Kidney (tissue), 14 donors: Measurements from ENCODE around the gene P2RX7. TPM values are rescaled to one million over a fixed set of nuclear protein-coding genes. Genes with fewer than 3 reads are reported as not detected.

Experiments
- DNase-seq, 5 donors: peaks; one replicate each; pipeline ENCODE4 v3.0.0-alpha.2; 2013 to 2020
- FAIRE-seq: peaks from 2 replicates; lab custom pipeline; 2012; peaks lifted over from hg19 to GRCh38; lab: Jason Lieb, UNC
- H3K27ac ChIP-seq, 2 donors: one replicate each; pipeline ENCODE4 v1.7.0; 2013; ENCODE audit warnings: low read depth in 2 of 2, low read length in 2 of 2, inconsistent platforms in 1 of 2
- H3K27me3 ChIP-seq: one replicate; pipeline ENCODE4 v1.7.1; 2013; ENCODE audit warnings: low read length, inconsistent platforms; ENCODE audit not compliant: control insufficient read depth, insufficient read depth
- H3K36me3 ChIP-seq, 3 donors: one replicate each; pipeline versions ENCODE4 v1.7.0 to v1.7.1; 2013; ENCODE audit warnings: low read length in 3 of 3, control low read depth in 1 of 3, inconsistent platforms in 1 of 3; ENCODE audit not compliant: insufficient read depth in 3 of 3, control insufficient read depth in 2 of 3
- H3K4me1 ChIP-seq, 3 donors: one replicate each; pipeline versions ENCODE4 v1.7.0 to v1.7.1; 2013; ENCODE audit warnings: low read length in 3 of 3, inconsistent platforms in 1 of 3, low read depth in 1 of 3; ENCODE audit not compliant: control insufficient read depth in 2 of 3, insufficient read depth in 2 of 3
- H3K4me3 ChIP-seq, 3 donors: one replicate each; pipeline versions ENCODE4 v1.7.0 to v1.8.1; 2013; ENCODE audit warnings: low read length in 3 of 3, control low read depth in 1 of 3, inconsistent platforms in 1 of 3
- H3K9ac ChIP-seq, 3 donors: one replicate each; pipeline versions ENCODE4 v1.7.0 to v1.7.1; 2013; ENCODE audit warnings: low read length in 3 of 3, control low read depth in 1 of 3, inconsistent platforms in 1 of 3
- H3K9me3 ChIP-seq, 3 donors: one replicate each; pipeline versions ENCODE4 v1.7.0 to v1.7.1; 2013; ENCODE audit warnings: low read length in 3 of 3, control low read depth in 1 of 3, inconsistent platforms in 1 of 3; ENCODE audit not compliant: control insufficient read depth in 2 of 3, insufficient read depth in 1 of 3
- CTCF ChIP-seq: IDR thresholded peaks from 3 replicates; pipeline ENCODE4 v1.5.1; 2012; ENCODE audit warnings: mild to moderate bottlenecking, moderate library complexity, borderline replicate concordance; ENCODE audit not compliant: insufficient read depth; ENCODE audit errors: extremely low read depth
- intact Hi-C: fragments of 100-400 bp; cut with DNase I; formaldehyde crosslinking; loops from one replicate; pipeline ENCODE4 v1.11.1; 2022
- polyA plus RNA-seq: library from polyadenylated mRNA; stranded (reverse); fragments of 350-450 nt; fragmentation: Illumina TruSeq; extraction: RNeasy Lipid Tissue Mini Kit (QIAGEN cat#74804); gene quantifications from one replicate; pipeline ENCODE4 v1.2.3, GENCODE V29; 2014; ENCODE audit warnings: low read depth, low replicate concordance; ENCODE audit not compliant: insufficient read depth
- total RNA-seq: library from RNA; stranded (reverse); fragmentation: NEBNext Ultra II Directional; extraction: Animal tissue kit (Norgen Biotek cat#: 25700); gene quantifications from one replicate; pipeline ENCODE4 v1.2.1, GENCODE V29; 2021
- donor health status: control.
- donor health status: control.
- donor health status: control.
- donor health status: control.
- donor health status: control.
- donor health status: DM: yes; HTN: yes; CAD: no.
- donor health status: Normal renal cell carcinoma (clear cell type).

Gene P2RX7
- total and polyA plus RNA-seq, 2 donors from 2014 or later, result 0.45 to 3.5 TPM

DNA sequence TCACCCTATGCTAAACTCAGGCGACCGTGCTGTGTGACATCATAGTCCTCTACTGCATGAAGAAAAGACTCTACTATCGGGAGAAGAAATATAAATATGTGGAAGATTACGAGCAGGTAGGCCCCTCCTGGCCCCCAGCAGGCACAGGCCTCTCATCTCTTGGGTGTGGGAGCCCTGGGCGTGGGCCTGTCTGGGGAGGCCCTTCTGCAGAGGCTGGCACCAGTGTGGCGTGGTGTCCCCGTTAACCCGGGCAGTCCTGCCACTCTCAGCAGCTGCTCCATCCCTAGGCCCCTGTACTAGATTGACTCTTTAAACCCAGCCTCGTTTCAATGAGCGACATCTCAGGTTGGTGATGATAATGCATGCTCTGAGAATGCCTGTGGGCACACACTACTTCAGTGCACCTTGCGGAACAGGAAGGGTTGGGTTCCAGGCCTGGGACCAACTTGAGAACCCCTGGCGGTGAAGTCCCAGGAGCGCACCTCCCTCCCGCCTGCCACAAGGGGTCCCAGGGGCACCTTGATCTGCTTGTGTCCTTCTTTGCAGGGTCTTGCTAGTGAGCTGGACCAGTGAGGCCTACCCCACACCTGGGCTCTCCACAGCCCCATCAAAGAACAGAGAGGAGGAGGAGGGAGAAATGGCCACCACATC lies 100.4 kb downstream of the P2RX7 start:
- FAIRE-seq, result no peak
- H3K27me3 ChIP-seq, result no peaks in the 10 kb centered on the region
- no peaks in the 10 kb centered on the region for H3K9me3 ChIP-seq
- DNase-seq, result no peak
- no peak for TF ChIP-seq CTCF
- peaks cover 0 to 6% (median 3%) of the 10 kb centered on the region in 3 donors for H3K4me1 ChIP-seq
- peaks cover 0 to 13% (median 0%) of the 10 kb centered on the region in 3 donors for H3K36me3 ChIP-seq
- H3K27ac ChIP-seq, result no peak overlapping the region
- H3K9ac ChIP-seq, result no peak overlapping the region
- H3K4me3 ChIP-seq, result no peak overlapping the region
- intact Hi-C loops, result no loop called here

DNA sequence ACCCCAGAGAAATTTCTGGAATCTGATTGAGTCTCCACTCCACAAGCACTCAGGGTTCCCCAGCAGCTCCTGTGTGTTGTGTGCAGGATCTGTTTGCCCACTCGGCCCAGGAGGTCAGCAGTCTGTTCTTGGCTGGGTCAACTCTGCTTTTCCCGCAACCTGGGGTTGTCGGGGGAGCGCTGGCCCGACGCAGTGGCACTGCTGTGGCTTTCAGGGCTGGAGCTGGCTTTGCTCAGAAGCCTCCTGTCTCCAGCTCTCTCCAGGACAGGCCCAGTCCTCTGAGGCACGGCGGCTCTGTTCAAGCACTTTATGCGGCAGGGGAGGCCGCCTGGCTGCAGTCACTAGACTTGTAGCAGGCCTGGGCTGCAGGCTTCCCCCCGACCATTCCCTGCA lies 100.9 kb downstream of the P2RX7 start:
- H3K4me1 ChIP-seq, result peaks cover 0 to 6% (median 3%) of the 10 kb centered on the region in 3 donors
- no peak overlapping the region for H3K9ac ChIP-seq
- no peak for TF ChIP-seq CTCF
- H3K27me3 ChIP-seq, result no peaks in the 10 kb centered on the region
- H3K27ac ChIP-seq, result no peak overlapping the region
- H3K4me3 ChIP-seq, result no peak overlapping the region
- DNase-seq (no peak), FAIRE-seq (no peak)
- intact Hi-C loops, result no loop called here
- H3K9me3 ChIP-seq, result no peaks in the 10 kb centered on the region
- peaks cover 0 to 14% (median 0%) of the 10 kb centered on the region in 3 donors for H3K36me3 ChIP-seq

DNA sequence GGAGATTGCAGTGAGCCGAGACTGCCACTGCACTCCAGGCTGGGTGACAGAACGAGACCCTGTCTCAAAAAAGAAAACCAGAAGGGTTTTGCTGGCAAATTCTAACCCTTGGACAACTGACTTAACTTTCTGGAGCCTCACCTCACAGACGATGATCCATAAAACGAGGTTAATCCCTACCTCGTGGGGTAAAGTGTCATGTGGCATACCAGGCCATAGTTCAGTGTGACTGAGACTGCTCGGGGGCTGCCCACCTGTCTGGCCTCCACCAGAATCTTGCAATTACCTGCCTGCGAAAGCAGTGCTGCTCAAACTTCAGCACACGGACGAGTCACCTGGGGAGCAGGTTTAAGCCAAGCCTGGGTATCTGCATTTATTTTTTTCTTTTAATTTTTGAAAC lies 104.1 kb downstream of the P2RX7 start:
- H3K9ac ChIP-seq, result no peak overlapping the region
- H3K9me3 ChIP-seq, result no peaks in the 10 kb centered on the region
- intact Hi-C loops, result no loop called here
- H3K4me3 ChIP-seq, result no peak overlapping the region
- DNase-seq, result no peak
- FAIRE-seq, result no peak
- H3K4me1 ChIP-seq, result peaks cover 0 to 6% (median 0%) of the 10 kb centered on the region in 3 donors
- H3K27me3 ChIP-seq, result no peaks in the 10 kb centered on the region
- H3K36me3 ChIP-seq, result peaks cover 0 to 14% (median 0%) of the 10 kb centered on the region in 3 donors
- TF ChIP-seq CTCF, result no peak
- no peak overlapping the region for H3K27ac ChIP-seq
